SJSA1 (cell line): ENCODE data around the gene ZNF302. TPM values are rescaled to one million over a fixed set of nuclear protein-coding genes. Genes with fewer than 3 reads are reported as not detected.
"Not testable (repeated sequence)": the region's sequence is repeated elsewhere in the genome, so short reads cannot be mapped to it uniquely, and the experiment has no call there.

ENCODE experiments used
- DNase-seq, 2 experiments: peaks; one replicate each; pipeline ENCODE4 v3.0.0-alpha.2; 2015 to 2020; ENCODE audit warnings: low spot score in 2 of 2, low read depth in 1 of 2
- H3K27ac ChIP-seq: fragments of 250-450 bp; sonication (Bioruptor Pico); 2 replicates; pipeline ENCODE4 v1.5.1; 2020; ENCODE audit warnings: mild to moderate bottlenecking, moderate library complexity
- H3K27me3 ChIP-seq: fragments of 250-450 bp; sonication (Bioruptor Pico); replicated peaks from 2 replicates; pipeline ENCODE4 v1.5.1; 2020; ENCODE audit warnings: mild to moderate bottlenecking, moderate library complexity
- H3K36me3 ChIP-seq: fragments of 250-450 bp; sonication (Bioruptor Pico); 2 replicates; pipeline ENCODE4 v1.5.1; 2020; ENCODE audit warnings: mild to moderate bottlenecking
- H3K4me1 ChIP-seq: fragments of 250-450 bp; sonication (Bioruptor Pico); replicated peaks from 2 replicates; pipeline ENCODE4 v1.6.1; 2021; ENCODE audit warnings: mild to moderate bottlenecking
- H3K4me3 ChIP-seq: fragments of 250-450 bp; sonication (Bioruptor Pico); 2 replicates; pipeline ENCODE4 v1.5.1; 2020; ENCODE audit warnings: mild to moderate bottlenecking
- H3K9me3 ChIP-seq: fragments of 250-450 bp; sonication (Bioruptor Pico); replicated peaks from 2 replicates; pipeline ENCODE4 v1.5.1; 2020; ENCODE audit warnings: mild to moderate bottlenecking
- total RNA-seq: library from RNA; depleted of rRNA; stranded (reverse); fragments of >200 nt; shearing (Covaris generic); gene quantifications from 2 replicates; pipeline ENCODE4 v1.2.3, GENCODE V29; 2014

ZNF302 gene
- total RNA-seq, 1 experiment from 2014 or later: 19.5 TPM

GRCh38 chr19:34665275-34665674, 12.2 kb upstream of the ZNF302 start:
- not testable (repeated sequence) for H3K27me3 ChIP-seq, H3K9me3 ChIP-seq, H3K4me3 ChIP-seq, H3K36me3 ChIP-seq, H3K27ac ChIP-seq
- peaks cover 13% of the 10 kb centered on the region for H3K4me1 ChIP-seq
- peak in 1 of 2 experiments; percentile 37 for DNase-seq

DNA sequence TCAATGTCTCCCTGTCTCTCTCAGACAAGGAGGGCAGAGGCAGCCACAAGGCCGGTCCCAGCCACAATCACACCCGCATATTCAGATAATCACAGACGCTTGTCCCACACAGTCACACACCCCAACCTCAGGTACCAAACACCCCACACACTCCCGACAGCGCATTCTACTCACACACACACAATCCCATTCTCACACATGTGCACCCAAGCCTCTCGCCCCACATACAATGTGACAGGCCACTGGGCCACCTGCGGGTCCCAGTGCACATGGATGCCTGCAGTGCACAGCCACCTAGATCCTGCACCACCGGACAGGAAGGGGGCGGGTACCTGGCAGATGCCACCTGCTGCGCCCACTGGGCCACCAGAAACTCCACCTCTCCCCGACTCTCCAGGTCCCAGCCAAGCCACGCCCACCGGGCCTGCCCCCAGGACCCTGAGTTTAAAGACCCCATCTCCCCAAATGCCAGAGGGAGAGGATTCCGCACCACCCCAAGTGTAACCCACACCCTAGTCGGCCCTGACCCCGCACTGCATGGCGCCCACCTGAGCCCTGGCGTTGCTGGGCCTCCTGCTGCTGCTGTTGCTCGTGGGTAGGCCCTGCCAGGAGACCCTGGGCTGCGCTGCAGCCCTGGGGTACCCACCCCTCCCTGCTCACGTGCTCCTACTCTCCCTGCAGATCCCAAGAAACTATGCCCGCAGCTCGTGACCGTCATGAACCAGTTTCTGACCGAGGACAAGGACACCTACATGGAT, 11.1 kb upstream of the ZNF302 start:
- peak in 1 of 2 experiments; percentile 43 for DNase-seq
- H3K27ac ChIP-seq: no peak overlapping the region

DNA sequence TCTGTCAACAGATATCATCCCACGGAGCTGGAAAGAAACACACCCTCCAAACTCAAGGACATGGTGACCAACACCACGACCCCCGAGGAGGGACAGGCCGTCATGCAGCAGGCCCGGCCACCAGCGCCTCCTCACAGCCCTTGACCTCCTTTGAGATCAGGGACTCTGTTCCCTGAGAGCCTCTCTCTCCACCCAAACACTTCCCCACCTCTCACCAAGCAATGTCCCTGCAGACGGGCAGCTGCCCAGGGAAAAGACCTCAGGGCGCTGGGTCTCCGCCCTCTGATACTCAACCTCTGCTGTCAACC, 10.6 kb upstream of the ZNF302 start:
- Histone ChIP-seq H3K36me3 (no peaks in the 10 kb centered on the region), H3K27ac (peak overlapping the region; percentile 89), H3K27me3 (no peaks in the 10 kb centered on the region), H3K4me1 (peaks cover 13% of the 10 kb centered on the region), H3K9me3 (no peaks in the 10 kb centered on the region), H3K4me3 (no peak overlapping the region)
- DNase-seq: peak in 1 of 2 experiments; percentile 28

More for the DNA sequence above, 11.1 kb upstream of the ZNF302 start:
- H3K4me1 ChIP-seq: peaks cover 13% of the 10 kb centered on the region
- no peaks in the 10 kb centered on the region for H3K36me3 ChIP-seq
- no peak overlapping the region for H3K4me3 ChIP-seq
- no peaks in the 10 kb centered on the region for H3K9me3 ChIP-seq
- no peaks in the 10 kb centered on the region for H3K27me3 ChIP-seq

- H3K27ac ChIP-seq: peak overlapping the region; percentile 89
- no peaks in the 10 kb centered on the region for H3K27me3 ChIP-seq
- H3K4me3 ChIP-seq: peak overlapping the region; percentile 39
- H3K9me3 ChIP-seq: no peaks in the 10 kb centered on the region
- H3K36me3 ChIP-seq: no peaks in the 10 kb centered on the region
- H3K4me1 ChIP-seq: peaks cover 13% of the 10 kb centered on the region
- peak; percentile 47 to 62 for DNase-seq
These were observed 10.0 kb upstream of the ZNF302 start for GRCh38 chr19:34667349-34668076.

GRCh38 chr19:34668077-34668689, 9.3 kb upstream of the ZNF302 start:
- not testable (repeated sequence) for H3K9me3 ChIP-seq, H3K36me3 ChIP-seq, H3K4me3 ChIP-seq, H3K27me3 ChIP-seq
- peak overlapping the region; percentile 89 for H3K27ac ChIP-seq
- peak in 1 of 2 experiments; percentile 23 for DNase-seq
- H3K4me1 ChIP-seq: peaks cover 13% of the 10 kb centered on the region

- peaks cover 13% of the 10 kb centered on the region for H3K4me1 ChIP-seq
- H3K27ac ChIP-seq, H3K9me3 ChIP-seq, H3K4me3 ChIP-seq, DNase-seq, H3K27me3 ChIP-seq, H3K36me3 ChIP-seq: not testable (repeated sequence)
These were observed 8.8 kb upstream of the ZNF302 start for GRCh38 chr19:34668690-34669089.

DNA sequence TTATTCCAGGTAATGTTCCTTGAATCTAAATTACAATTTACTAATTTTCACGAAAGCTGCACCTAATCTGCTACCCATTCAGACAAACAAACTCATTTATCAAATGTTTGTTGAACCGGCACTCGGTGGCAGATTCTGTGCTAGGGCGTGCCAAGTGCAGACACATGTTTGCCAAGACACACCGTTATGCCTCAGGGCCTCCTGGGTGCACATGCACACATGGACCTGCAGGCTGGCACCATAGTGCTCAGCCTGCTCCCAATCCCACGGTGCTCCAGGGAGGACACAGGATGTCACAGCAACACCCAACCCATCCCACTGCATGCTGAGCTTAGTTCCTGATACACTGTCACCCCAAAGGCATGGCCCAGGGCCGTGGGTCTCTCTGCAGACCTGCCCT, 8.2 kb upstream of the ZNF302 start:
- Histone ChIP-seq H3K9me3 (no peaks in the 10 kb centered on the region), H3K27me3 (no peaks in the 10 kb centered on the region), H3K36me3 (no peaks in the 10 kb centered on the region), H3K4me1 (peaks cover 13% of the 10 kb centered on the region), H3K27ac (no peak overlapping the region), H3K4me3 (no peak overlapping the region)
- DNase-seq: no peak

DNA sequence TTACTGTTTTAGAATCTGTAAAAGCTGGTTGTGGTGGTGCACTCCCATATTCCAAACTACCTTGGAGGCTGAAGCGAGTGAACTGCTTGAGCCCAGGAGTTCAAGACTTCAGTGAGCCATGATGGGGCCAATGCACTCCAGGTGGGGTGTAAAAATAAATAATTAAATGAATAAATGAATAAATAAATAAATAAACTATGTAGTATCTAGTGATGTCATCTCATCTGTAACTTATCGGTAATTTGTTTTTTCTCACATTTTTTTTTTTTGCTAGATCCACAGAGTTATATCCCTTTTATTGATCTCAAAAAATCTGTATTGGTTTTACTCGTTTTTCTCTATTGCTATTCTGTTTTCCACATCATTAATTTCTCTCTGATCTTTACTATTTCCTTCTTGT, 5.5 kb upstream of the ZNF302 start:
- Histone ChIP-seq H3K27ac (no peak overlapping the region), H3K27me3 (no peaks in the 10 kb centered on the region), H3K4me1 (peaks cover 17% of the 10 kb centered on the region), H3K4me3 (no peak overlapping the region), H3K36me3 (no peaks in the 10 kb centered on the region), H3K9me3 (no peaks in the 10 kb centered on the region)
- no peak for DNase-seq

DNA sequence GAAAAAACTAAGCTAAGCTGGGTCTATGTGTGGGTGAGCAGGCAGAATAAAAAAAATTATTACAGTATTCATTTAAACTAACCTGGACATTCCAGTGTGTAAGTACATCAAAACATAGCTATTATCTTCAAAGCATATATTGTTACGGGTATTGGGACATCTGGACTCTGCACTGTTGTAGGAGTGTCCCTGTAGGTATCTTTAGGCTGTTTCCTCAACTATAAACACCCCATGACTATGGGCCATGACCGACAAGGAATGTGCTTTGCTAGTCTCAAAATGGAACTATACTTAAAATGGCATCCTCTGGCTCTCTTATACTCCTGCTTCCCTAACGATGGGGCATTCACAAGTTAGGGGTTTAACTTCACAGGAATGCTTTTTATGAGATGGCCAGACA, 3.9 kb upstream of the ZNF302 start:
- H3K4me1 ChIP-seq: peaks cover 10% of the 10 kb centered on the region
- no peaks in the 10 kb centered on the region for H3K9me3 ChIP-seq
- peaks cover 3% of the 10 kb centered on the region for H3K36me3 ChIP-seq
- H3K27me3 ChIP-seq: no peaks in the 10 kb centered on the region
- DNase-seq: no peak
- H3K27ac ChIP-seq: no peak overlapping the region
- no peak overlapping the region for H3K4me3 ChIP-seq

DNA sequence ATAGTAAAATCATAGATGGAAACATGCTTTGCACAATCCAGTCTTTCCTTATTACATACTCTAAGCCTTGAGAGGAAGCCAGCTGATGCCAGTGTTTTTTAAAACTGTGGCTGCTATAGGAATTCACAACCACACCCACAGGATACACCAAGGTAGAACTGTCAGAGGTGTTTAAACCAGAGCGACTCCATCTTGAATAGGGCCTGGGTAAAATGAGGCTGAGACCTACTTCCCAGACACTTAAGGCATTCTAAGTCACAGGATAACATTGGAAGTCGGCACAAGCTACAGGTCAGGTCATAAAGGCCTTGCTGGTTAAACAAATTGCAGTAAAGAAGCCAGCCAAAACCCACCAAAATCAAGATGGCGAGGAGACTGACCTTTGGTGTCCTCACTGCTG, 2.2 kb upstream of the ZNF302 start:
- Histone ChIP-seq H3K27me3 (no peaks in the 10 kb centered on the region), H3K4me1 (peaks cover 15% of the 10 kb centered on the region), H3K9me3 (no peaks in the 10 kb centered on the region), H3K27ac (no peak overlapping the region), H3K4me3 (no peak overlapping the region), H3K36me3 (peaks cover 19% of the 10 kb centered on the region)
- no peak for DNase-seq

DNA sequence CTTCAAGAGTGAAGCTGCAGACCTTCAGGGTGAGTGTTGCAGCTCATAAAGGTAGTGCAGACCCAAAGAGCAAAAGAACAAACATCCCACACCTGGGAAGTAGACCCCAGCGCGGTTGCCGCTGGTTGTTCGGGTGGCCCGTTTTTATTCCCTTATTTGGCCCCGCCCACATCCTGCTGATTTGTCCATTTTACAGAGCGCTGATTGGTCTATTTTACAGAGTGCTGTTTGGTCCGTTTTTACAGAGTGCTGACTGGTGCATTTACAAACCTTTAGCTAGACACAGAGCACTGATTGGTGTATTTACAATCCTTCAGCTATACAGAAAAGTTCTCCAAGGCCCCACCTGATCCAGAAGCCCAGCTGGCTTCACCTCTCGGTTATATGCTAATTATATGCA, 1.6 kb upstream of the ZNF302 start:
- peaks cover 24% of the 10 kb centered on the region for H3K36me3 ChIP-seq
- peaks cover 15% of the 10 kb centered on the region for H3K4me1 ChIP-seq
- no peaks in the 10 kb centered on the region for H3K9me3 ChIP-seq
- no peaks in the 10 kb centered on the region for H3K27me3 ChIP-seq
- H3K4me3 ChIP-seq: no peak overlapping the region
- DNase-seq: no peak
- no peak overlapping the region for H3K27ac ChIP-seq

DNA sequence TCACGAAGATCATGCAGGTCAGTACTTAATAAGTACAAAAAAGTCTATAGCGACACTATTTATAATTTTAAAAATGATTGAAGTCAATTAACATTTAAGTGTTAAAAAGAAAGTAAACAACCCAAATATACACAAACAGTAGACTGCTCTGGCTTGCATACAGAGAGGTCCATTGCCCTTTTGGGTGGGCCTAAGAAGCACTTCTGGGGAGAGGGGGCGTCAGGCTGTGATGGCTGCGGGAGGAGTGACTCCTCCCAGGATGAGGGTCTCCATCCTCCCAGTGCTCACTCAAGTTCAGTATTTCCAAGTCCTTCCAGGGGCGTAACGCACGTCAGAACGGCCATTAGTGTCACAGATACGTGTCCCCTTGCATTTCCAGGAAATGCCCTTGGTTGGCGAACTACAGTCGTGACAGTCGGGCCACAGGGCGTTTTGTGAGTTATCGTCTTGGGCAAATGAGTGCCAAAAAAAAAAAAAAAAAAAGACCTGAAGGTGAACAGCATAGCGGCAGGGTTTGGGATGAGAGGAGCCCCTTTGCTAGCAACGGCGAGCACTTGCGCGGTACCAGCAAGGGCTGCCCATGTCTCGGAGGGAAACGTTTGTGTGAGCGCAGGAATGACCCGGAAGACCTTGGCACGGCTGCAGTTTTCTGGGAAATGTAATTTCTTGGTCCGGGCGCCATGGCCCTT, 637 bp upstream of the ZNF302 start, which contains the start of gene SCGB2B2:
TSS of gene SCGB2B2 (minus strand) at position 463 of the 689 bp plus-strand sequence. CDS start 82,596 bp downstream, outside the sequence.
- H3K4me1 ChIP-seq: peaks cover 15% of the 10 kb centered on the region

GRCh38 chr19:34678085-34678412, 571 bp downstream of the ZNF302 start:
- Histone ChIP-seq H3K36me3 (peaks cover 46% of the 10 kb centered on the region), H3K4me1 (peaks cover 15% of the 10 kb centered on the region), H3K27ac (peak overlapping the region; percentile 94), H3K27me3 (no peaks in the 10 kb centered on the region), H3K4me3 (peak overlapping the region; percentile 70), H3K9me3 (no peaks in the 10 kb centered on the region)
- DNase-seq: no peak

More for the DNA sequence above, 637 bp upstream of the ZNF302 start, which contains the start of gene SCGB2B2:
- peak within 1 kb of the TSS; percentile 70 for H3K4me3 ChIP-seq
- peaks cover 34% of the 10 kb centered on the region for H3K36me3 ChIP-seq
- H3K27ac ChIP-seq: peak within 1 kb of the TSS; percentile 94
- peak in 1 of 2 experiments; percentile 97 for DNase-seq
- no peaks in the 10 kb centered on the region for H3K9me3 ChIP-seq
- no peaks in the 10 kb centered on the region for H3K27me3 ChIP-seq
